ENCODE results near the gene EXOSC7. TPM values are rescaled to one million over a fixed set of nuclear protein-coding genes. Genes with fewer than 3 reads are reported as not detected.

Gene EXOSC7
- polyA plus RNA-seq, 1 of the 3 experiments (the other 2 are of a cell fraction): 83.5 TPM

DNA sequence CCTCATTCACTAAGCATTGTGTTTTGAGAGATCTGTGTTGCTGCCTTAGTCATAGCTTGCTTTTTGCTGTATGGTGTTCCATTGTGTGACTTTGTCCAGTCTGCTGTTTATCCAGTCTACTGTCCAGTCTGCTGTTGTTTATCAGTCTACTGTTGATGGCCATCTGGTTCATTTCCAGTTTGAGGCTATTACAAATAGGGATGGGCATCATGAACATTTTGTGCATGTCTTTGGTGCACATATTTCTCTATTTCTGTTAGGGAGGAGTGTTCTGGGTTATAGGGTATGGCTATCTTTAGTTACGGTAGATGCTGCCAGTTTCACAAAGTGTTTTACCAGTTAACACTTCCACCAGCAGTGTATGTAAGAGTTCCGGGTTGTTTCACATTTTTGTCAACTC, 27.8 kb downstream of the EXOSC7 start:
- POLR2A ChIA-PET: no interaction called here
- WGBS (ENCODE audit: low lambda C conversion rate): 100% methylated on average over 2 of the region's 2 CpGs

DNA sequence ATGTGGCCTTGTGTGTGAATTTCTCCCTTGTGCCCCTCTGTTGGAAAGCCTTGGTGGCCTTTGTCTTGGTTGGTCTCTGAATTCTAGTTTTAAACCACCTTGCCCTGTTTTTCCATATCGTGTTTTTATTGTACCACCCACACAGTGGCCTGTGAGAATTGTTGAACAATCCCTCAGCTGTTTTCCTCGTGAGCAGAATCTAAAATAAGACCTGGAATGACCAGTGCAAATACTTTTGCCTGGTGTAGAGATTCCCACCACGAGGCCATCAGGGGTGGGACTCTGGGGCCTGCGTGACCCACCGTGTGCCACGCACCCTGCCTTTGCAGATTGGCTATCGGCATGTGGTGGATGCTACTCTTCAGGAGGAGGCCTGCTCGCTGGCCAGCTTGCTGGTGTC, 31.0 kb downstream of the EXOSC7 start:
- H3K79me2 ChIP-seq (ENCODE audit: insufficient read depth): no peaks in the 10 kb centered on the region
- no peaks in the 10 kb centered on the region for H3K9me2 ChIP-seq
- H3K4me2 ChIP-seq: no peak overlapping the region
- no peaks in the 10 kb centered on the region for H4K20me1 ChIP-seq (ENCODE audit: insufficient read depth)
- DNase-seq: no peak
- H3K27ac ChIP-seq (ENCODE audit: low read depth in 2 of 2, low read length in 1 of 2): no peak overlapping the region
- peaks cover 22% of the 10 kb centered on the region for H3F3A ChIP-seq (replicated peaks; ENCODE audit: insufficient read depth)
- no peak overlapping the region for H3K4me3 ChIP-seq (ENCODE audit: low read depth in 2 of 2, low read length in 1 of 2)
- 97% methylated on average over 4 of the region's 8 CpGs for WGBS (ENCODE audit: low lambda C conversion rate)
- H3K9me3 ChIP-seq: no peaks in the 10 kb centered on the region
- H2AFZ ChIP-seq (ENCODE audit: low read depth): no peak overlapping the region
- ChIA-PET CTCF (no interaction called here), POLR2A (no interaction called here)
- no peaks in the 10 kb centered on the region for H3K27me3 ChIP-seq (ENCODE audit: insufficient read depth)
- peaks cover 25 to 33% of the 10 kb centered on the region in 2 experiments for H3K36me3 ChIP-seq (replicated peaks in 1 of 2; ENCODE audit: control insufficient read depth in 1 of 2, insufficient read depth in 2 of 2, low read length in 1 of 2)
- H3K9ac ChIP-seq: no peak overlapping the region
- H3K4me1 ChIP-seq (ENCODE audit: control insufficient read depth in 1 of 2, insufficient read depth in 2 of 2, low read depth in 1 of 2, low read length in 1 of 2): peaks cover 22 to 25% of the 10 kb centered on the region in 2 experiments
- no peak for TF ChIP-seq MXI1 (IDR thresholded peaks at IDR 0.05; ENCODE audit: low read depth, low read length)
- TF ChIP-seq RCOR1 (IDR thresholded peaks at IDR 0.05; ENCODE audit: low read length): no peak
- no peak for TF ChIP-seq TEAD4 (IDR thresholded peaks at IDR 0.05; ENCODE audit: borderline replicate concordance, insufficient read depth)
- no peak for TF ChIP-seq GATA2 (CRISPR knock-in tag; IDR thresholded peaks at IDR 0.05)
- TF ChIP-seq ELF1 (IDR thresholded peaks at IDR 0.05): no peak
- TF ChIP-seq, protein P1, sequence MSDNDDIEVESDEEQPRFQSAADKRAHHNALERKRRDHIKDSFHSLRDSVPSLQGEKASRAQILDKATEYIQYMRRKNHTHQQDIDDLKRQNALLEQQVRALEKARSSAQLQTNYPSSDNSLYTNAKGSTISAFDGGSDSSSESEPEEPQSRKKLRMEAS (IDR thresholded peaks at IDR 0.05; ENCODE audit: low read depth): no peak
- no peak for TF ChIP-seq RXRA (IDR thresholded peaks at IDR 0.05; ENCODE audit: borderline replicate concordance, low read depth)
- no peak for TF ChIP-seq TCF12 (IDR thresholded peaks at IDR 0.05)
- TF ChIP-seq, protein P2, sequence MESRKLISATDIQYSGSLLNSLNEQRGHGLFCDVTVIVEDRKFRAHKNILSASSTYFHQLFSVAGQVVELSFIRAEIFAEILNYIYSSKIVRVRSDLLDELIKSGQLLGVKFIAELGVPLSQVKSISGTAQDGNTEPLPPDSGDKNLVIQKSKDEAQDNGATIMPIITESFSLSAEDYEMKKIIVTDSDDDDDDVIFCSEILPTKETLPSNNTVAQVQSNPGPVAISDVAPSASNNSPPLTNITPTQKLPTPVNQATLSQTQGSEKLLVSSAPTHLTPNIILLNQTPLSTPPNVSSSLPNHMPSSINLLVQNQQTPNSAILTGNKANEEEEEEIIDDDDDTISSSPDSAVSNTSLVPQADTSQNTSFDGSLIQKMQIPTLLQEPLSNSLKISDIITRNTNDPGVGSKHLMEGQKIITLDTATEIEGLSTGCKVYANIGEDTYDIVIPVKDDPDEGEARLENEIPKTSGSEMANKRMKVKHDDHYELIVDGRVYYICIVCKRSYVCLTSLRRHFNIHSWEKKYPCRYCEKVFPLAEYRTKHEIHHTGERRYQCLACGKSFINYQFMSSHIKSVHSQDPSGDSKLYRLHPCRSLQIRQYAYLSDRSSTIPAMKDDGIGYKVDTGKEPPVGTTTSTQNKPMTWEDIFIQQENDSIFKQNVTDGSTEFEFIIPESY (IDR thresholded peaks at IDR 0.05; ENCODE audit: borderline replicate concordance, low read depth): no peak
- no peak for TF ChIP-seq REST (IDR thresholded peaks at IDR 0.05; ENCODE audit: low read depth, low read length)

More for the DNA sequence above, 27.8 kb downstream of the EXOSC7 start:
- H3K4me3 ChIP-seq (ENCODE audit: low read depth in 2 of 2, low read length in 1 of 2): no peak overlapping the region
- TF ChIP-seq ELF1 (IDR thresholded peaks at IDR 0.05): no peak
- TF ChIP-seq FOSL2 (IDR thresholded peaks at IDR 0.05; ENCODE audit: borderline replicate concordance, low read depth): no peak
- TF ChIP-seq, protein P3, sequence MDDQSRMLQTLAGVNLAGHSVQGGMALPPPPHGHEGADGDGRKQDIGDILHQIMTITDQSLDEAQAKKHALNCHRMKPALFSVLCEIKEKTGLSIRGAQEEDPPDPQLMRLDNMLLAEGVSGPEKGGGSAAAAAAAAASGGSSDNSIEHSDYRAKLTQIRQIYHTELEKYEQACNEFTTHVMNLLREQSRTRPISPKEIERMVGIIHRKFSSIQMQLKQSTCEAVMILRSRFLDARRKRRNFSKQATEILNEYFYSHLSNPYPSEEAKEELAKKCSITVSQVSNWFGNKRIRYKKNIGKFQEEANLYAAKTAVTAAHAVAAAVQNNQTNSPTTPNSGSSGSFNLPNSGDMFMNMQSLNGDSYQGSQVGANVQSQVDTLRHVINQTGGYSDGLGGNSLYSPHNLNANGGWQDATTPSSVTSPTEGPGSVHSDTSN (IDR thresholded peaks at IDR 0.05): no peak
- TF ChIP-seq, protein P2 (IDR thresholded peaks at IDR 0.05; ENCODE audit: borderline replicate concordance, low read depth): no peak
- TF ChIP-seq, protein P1 (IDR thresholded peaks at IDR 0.05; ENCODE audit: low read depth): no peak
- TF ChIP-seq NRF1 (IDR thresholded peaks at IDR 0.05; ENCODE audit: low read depth, low read length): no peak
- TF ChIP-seq SIN3A (IDR thresholded peaks at IDR 0.05; ENCODE audit: borderline replicate concordance, low read depth, low read length): no peak
- no peak for TF ChIP-seq EZH2phosphoT487 (IDR thresholded peaks at IDR 0.05; ENCODE audit: borderline replicate concordance, low read depth)
- TF ChIP-seq SMC3 (IDR thresholded peaks at IDR 0.05; ENCODE audit: low read depth, low read length): no peak
- no peak for TF ChIP-seq GATA2 (CRISPR knock-in tag; IDR thresholded peaks at IDR 0.05)
- TF ChIP-seq RAD21 (IDR thresholded peaks at IDR 0.05; ENCODE audit: low read length): no peak
- peaks cover 0 to 7% of the 10 kb centered on the region in 2 experiments; a peak in 1 of 4 replicates for H3K4me1 ChIP-seq (ENCODE audit: control insufficient read depth in 1 of 2, insufficient read depth in 2 of 2, low read depth in 1 of 2, low read length in 1 of 2)
- H3K4me2 ChIP-seq: no peak overlapping the region
- no peaks in the 10 kb centered on the region for H4K20me1 ChIP-seq (ENCODE audit: insufficient read depth)
- no peaks in the 10 kb centered on the region for H3K27me3 ChIP-seq (ENCODE audit: insufficient read depth)
- H3K9ac ChIP-seq: no peak overlapping the region
- H3K9me3 ChIP-seq: no peaks in the 10 kb centered on the region
- CTCF ChIA-PET: interaction anchor here (1.4 kb wide), 1 partner anchor 19 kb away, joined by 3 read pairs; no protein-coding TSS in a partner anchor
- H3K36me3 ChIP-seq (replicated peaks in 1 of 2; ENCODE audit: control insufficient read depth in 1 of 2, insufficient read depth in 2 of 2, low read length in 1 of 2): peaks cover 45 to 55% of the 10 kb centered on the region in 2 experiments
- no peak overlapping the region for H3K27ac ChIP-seq (ENCODE audit: low read depth in 2 of 2, low read length in 1 of 2)
- no peaks in the 10 kb centered on the region for H3K9me2 ChIP-seq
- DNase-seq: no peak
- no peaks in the 10 kb centered on the region for H3K79me2 ChIP-seq (ENCODE audit: insufficient read depth)
- no peaks in the 10 kb centered on the region for H3F3A ChIP-seq (replicated peaks; ENCODE audit: insufficient read depth)
- H2AFZ ChIP-seq (ENCODE audit: low read depth): no peak overlapping the region
